Measurements from ENCODE around the gene MYBPC3. TPM values are rescaled to one million over a fixed set of nuclear protein-coding genes. Genes with fewer than 3 reads are reported as not detected.

MYBPC3 gene
- total RNA-seq, 1 donor from 2014 or later = 2,596 TPM

- ATAC-seq = no peak
- intact Hi-C loops (cut with micrococcal nuclease) = no loop called here
These were observed 13.6 kb upstream of the MYBPC3 start for GRCh38 chr11:47366020-47366490.

GRCh38 chr11:47361419-47361818 lies 8.9 kb upstream of the MYBPC3 start:
- no peak for DNase-seq
- peak; percentile 7 for ATAC-seq
- intact Hi-C loops (cut with micrococcal nuclease) = no loop called here

More at GRCh38 chr11:47366020-47366490, 13.6 kb upstream of the MYBPC3 start:
- no peak for DNase-seq

GRCh38 chr11:47360341-47360740 lies 7.8 kb upstream of the MYBPC3 start:
- peak; percentile 28 for DNase-seq
- intact Hi-C loops (cut with micrococcal nuclease) = no loop called here
- no peak for ATAC-seq

- no peak for ATAC-seq
- DNase-seq = peak; percentile 32
- intact Hi-C loops (cut with micrococcal nuclease) = no loop called here
These were observed 7.1 kb upstream of the MYBPC3 start for GRCh38 chr11:47359586-47359985.

GRCh38 chr11:47359162-47359561 lies 6.7 kb upstream of the MYBPC3 start:
- ATAC-seq (no peak), DNase-seq (peak; percentile 21)
- intact Hi-C loops (cut with micrococcal nuclease) = no loop called here

- DNase-seq (peak; percentile 30), ATAC-seq (no peak)
- intact Hi-C loops (cut with micrococcal nuclease) = no loop called here
These were observed 6.2 kb upstream of the MYBPC3 start for GRCh38 chr11:47358731-47359051.

- peak; percentile 20 for DNase-seq
- no peak for ATAC-seq
- intact Hi-C loops (cut with micrococcal nuclease) = no loop called here
These were observed 5.7 kb upstream of the MYBPC3 start for GRCh38 chr11:47357985-47358730.

GRCh38 chr11:47356998-47357329 lies 4.5 kb upstream of the MYBPC3 start:
- DNase-seq (peak; percentile 11), ATAC-seq (no peak)
- intact Hi-C loops (cut with micrococcal nuclease) = no loop called here

GRCh38 chr11:47356129-47356997 lies 3.9 kb upstream of the MYBPC3 start:
- intact Hi-C loops (cut with micrococcal nuclease) = no loop called here
- DNase-seq (peak; percentile 16), ATAC-seq (no peak)

- ATAC-seq (peak; percentile 57), DNase-seq (peak; percentile 98)
- intact Hi-C loops (cut with micrococcal nuclease) = no loop called here
These were observed 3.0 kb upstream of the MYBPC3 start for GRCh38 chr11:47355283-47356128.

GRCh38 chr11:47354913-47355282 lies 2.4 kb upstream of the MYBPC3 start:
- intact Hi-C loops (cut with micrococcal nuclease) = no loop called here
- ATAC-seq = peak; percentile 7
- no peak for DNase-seq

- DNase-seq (peak; percentile 30), ATAC-seq (no peak)
- intact Hi-C loops (cut with micrococcal nuclease) = no loop called here
These were observed 1.7 kb upstream of the MYBPC3 start for GRCh38 chr11:47353978-47354774.

- DNase-seq (peak; percentile 89), ATAC-seq (peak; percentile 49)
- intact Hi-C loops (cut with micrococcal nuclease) = no loop called here
These were observed 1.1 kb downstream of the MYBPC3 start for GRCh38 chr11:47351156-47352126.

- intact Hi-C loops (cut with micrococcal nuclease) = no loop called here
- ATAC-seq (no peak), DNase-seq (no peak)
These were observed 2.2 kb downstream of the MYBPC3 start for GRCh38 chr11:47350315-47350714.

- DNase-seq = peak; percentile 41
- intact Hi-C loops (cut with micrococcal nuclease) = no loop called here
- no peak for ATAC-seq
These were observed 2.9 kb downstream of the MYBPC3 start for GRCh38 chr11:47349521-47350095.

GRCh38 chr11:47348859-47349258 lies 3.6 kb downstream of the MYBPC3 start:
- peak; percentile 21 for DNase-seq
- ATAC-seq = no peak
- intact Hi-C loops (cut with micrococcal nuclease) = no loop called here

- ATAC-seq = no peak
- peak; percentile 72 for DNase-seq
- intact Hi-C loops (cut with micrococcal nuclease) = no loop called here
These were observed 4.2 kb downstream of the MYBPC3 start for GRCh38 chr11:47348131-47348802.
